Measurements from ENCODE around the gene RNF220.
"Not testable (repeated sequence)": the region's sequence is repeated elsewhere in the genome, so short reads cannot be mapped to it uniquely, and the experiment has no call there.

The RNF220 gene

DNA sequence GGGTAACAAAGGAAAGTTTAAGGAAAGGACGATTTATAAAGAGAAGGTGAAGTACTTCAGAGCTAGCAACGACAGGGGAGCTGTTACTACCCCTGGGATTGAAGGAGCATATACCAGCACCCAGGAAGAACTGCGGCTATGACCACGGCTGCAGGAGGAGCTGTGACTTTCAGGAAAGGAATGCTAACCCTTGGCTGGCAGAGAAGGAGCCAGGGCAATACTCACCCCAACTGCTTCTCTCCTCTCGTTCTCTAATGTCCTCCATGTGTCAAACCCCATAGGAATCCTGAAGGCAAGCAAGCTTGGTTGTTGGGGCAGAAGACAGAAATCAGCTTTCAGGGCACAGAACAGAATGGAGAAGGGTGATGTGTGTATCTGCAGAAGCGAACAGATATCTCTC, 148.7 kb downstream of the RNF220 start:
- FAIRE-seq, result no peak

DNA sequence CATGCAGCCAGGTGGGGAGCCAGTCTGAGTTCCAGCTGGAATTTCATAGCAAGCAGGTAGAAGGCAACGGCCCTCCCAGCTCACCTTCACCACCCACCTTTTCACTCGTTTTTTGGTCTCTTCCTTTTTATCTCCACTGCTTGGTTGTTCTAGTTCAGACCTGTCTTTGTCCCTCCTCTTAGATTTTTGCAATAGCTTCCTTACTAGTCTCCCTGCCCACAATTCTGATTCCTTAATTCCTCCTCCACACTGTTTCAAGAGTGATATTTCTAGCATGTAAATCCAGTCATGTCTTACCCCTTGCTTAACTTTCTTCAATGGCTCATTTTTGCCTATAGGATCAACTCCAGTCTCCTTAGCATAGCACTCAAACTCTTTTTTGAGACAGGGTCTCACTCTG, 149.7 kb downstream of the RNF220 start:
- no peak for FAIRE-seq

DNA sequence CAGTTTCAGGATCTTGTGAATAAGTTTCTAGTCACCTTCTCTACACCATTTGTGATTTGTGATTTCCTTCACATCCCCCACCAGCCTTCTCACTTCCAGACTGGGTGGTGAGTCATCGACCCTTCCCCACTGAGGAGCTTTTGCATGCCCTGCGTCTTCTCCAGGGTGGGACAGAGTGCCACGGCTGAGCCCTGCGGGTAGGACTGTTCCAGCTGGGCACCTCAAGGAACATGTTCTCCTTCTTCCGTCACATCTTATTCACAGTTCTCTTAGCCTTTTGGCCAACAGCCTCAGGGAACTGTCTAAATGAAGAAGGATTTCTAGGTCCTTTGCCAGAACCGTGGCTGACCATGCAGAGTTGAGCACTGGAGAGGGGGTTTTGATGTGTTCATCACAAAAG, 152.7 kb downstream of the RNF220 start:
- FAIRE-seq, result no peak

DNA sequence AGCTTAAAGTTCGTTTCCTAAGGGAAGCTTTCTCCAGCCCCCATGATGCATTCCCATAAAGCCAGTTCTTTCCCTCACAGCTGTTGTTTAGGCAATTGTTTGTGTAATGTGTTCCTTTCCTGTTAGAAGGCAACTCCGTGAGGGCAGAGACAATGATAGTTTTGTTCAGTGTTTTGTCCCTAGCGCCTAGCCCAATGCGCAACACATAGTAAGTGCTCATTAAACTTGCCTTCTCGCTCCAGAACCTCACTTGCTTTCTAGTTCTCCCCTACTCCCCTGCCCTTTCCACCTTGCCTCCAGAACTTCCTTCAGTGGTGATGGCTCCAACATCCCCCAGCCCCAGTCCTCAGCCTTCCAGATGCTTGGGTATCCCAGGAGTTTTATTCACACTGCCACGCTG, 153.8 kb downstream of the RNF220 start:
- no peak for FAIRE-seq

DNA sequence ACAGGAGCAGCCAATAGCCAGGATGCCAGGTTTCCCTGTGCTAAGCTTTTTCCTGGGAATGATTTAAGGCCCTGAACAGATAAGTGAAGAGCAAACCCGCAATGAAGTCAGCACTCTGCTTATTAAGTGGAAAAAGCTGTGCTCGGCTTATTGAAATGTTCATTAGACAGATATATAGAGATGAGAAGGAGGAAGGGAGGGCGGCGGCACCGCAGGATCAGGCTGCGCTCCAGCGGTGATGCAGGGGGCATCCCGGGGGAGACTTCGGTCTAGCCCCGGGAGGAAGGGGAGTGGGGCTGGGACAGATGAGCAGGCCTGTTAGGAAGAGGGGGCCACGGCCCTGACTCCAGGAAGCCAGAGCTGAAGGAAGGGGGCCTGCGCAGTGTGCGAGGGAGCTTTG, 154.3 kb downstream of the RNF220 start:
- FAIRE-seq, result no peak

DNA sequence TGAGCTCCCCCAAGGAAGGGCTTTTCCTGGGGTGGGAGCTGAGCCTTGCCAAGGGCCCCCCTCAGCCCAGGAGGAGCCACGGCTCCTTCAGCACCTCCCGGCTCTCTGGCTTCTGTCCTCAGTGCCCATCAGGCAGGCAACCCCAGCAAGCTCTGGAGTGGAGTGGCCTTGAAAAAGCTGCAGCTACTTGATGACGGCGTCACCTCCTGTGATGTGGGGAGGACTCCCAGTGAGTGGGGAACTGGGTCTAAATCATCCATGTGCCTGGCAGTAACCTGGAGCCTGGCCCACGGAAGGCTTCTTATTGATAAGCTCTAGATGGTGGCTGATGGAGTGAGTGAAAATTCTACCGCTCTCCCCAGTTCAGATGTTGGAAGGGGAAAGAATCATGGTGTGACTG, 154.9 kb downstream of the RNF220 start:
- no peak for FAIRE-seq

DNA sequence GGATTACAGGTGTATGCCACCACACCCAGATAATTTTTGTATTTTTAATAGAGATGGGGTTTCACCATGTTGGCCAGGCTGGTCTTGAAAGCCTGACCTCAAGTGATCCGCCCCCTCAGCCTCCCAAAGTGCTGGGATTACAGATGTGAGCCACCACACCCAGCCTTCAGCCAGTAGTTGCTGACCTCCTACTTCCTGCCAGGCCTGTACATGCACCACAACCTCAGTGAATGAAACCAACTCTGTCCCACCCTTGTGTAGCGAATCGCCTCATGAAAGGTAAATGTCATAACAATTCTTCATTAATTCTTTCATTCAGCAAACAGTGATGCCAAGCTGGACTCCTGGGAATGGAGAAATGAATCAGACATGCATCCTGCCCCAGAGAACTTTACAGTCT, 155.6 kb downstream of the RNF220 start:
- FAIRE-seq, result not testable (repeated sequence)

DNA sequence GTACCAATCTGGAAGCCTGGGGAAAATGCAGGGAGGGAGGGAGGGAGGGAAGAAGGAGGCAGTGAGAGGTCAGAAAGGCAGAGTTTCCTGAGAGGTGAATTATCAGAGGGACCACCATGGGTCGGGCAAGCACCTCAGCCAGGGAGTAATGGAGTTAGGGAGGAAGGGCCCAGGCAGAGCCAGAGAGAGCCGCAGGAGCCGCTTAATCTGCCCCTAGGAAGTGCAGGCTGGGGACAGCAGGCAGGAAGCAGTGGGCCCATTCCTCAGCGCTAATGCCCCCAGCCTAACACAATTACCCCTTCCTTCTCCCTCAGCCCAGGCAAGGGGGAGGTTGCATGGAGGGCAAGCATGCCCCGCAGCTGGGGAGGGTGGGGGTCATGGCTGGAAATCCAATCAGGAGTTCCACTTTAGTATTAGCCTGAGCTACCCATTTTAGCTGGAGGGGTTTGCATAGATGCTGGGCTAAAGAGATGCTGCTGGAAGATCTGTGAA, 160.2 kb downstream of the RNF220 start:
- FAIRE-seq, result no peak

DNA sequence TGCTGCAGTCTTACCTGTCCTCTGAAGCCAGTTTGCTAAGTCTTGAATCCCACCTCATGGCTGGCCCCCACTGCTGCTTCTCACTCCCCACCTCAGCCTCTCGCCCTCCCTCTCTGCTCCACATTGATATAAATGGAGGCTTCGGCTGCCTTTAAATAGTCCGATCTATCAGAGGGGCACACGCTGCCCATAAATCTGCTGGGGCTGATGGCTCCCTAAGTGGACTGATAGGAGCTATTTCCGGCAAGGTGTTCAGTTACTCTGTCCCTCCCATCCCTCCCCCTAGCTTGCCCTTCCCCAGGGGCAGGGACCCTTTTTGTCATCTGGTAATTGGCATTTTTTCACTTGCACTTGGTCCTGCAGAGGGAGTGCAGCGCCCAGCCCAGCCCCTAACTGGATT, 160.8 kb downstream of the RNF220 start:
- FAIRE-seq, result no peak

DNA sequence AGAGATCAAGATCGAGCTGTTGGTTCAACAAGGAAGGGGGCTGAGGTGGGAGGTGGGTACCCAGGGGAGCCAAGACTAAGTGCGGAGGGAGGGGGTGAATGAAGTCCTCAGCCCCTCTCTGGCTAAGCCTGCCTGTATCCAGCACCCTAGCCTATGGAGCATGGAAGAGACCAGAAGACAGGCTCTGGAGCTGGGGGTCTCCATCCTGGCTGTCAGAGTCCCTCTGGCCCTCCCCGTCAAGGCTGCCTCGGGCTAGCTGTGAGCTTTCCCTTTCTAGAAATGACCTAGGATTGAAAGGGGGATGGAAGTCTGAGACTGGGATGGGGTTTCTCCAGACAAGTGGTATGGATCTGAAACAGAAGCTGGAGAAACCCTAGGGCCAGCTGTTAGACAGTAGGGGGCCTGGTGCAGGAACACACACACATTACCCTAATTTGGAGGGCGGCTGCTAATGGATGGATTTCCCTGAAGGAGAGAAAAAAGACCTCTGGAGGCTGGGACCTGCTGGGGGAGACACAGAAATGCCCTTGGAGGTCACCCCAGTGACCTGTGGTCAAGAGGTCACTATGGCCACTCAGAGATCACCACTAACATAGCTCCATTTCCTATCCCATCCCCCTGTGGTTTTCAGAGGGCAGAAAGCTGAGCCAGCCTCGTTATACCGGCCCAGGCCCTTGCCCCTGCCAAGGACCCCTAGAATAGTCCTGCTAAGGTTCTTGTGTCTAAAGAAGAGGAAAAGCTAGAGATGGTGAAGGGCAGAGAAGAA, 161.4 kb downstream of the RNF220 start:
- FAIRE-seq, result no peak

DNA sequence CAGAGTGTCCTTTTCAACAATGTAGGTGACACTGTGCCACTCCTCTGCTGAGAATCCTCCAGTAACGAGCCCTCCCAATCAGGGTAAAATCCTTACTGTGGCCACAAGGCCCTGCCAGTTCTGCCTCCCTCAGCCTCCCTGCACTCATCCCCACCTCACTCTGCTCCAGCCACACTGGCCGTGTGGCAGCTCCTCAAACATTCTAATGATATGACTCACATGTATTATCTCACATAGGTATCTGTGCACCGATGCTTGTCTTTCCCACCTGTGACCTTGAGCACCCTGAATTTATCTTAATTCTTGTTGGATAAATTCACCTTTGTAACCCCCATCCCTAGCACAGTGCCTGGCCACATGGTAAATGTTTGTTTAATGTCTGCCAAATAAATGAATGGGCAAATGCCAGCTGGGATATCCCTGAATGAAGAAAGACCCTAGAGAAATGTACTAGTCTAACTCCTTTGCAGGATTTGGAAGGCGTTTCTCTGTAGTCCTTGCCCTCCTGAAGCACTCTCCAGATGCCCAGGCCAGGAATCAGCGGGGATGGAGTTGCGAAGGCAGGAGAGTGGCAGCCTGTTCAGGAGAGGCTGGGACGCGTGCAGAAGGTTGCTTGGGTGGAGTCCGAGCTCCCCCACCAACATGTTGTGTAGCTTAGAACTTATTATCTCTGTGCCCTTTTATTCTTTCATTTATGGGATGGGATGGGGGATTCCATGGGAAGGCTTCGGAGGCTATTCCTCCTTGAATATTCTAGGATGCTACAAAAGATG, 163.3 kb downstream of the RNF220 start:
- FAIRE-seq, result no peak

DNA sequence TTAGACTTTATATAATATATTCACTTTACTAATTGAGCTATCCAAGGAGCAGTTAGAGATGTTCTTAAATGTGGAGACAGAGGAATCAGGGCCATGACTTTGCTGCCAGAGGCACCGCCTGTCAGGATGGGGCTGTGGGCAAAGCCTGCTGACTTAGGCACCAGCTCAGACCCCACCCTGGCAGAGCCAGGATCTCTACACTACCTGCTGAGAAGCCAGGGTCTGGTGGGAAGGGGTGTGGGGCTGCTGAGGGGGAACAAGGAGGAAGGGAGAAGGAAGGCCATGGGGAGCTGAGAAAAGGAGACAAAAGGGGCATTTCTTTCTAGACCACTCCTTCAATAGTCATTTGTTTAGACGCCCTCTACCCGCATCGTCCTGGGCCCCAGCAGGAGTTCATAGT, 164.4 kb downstream of the RNF220 start:
- no peak for FAIRE-seq

DNA sequence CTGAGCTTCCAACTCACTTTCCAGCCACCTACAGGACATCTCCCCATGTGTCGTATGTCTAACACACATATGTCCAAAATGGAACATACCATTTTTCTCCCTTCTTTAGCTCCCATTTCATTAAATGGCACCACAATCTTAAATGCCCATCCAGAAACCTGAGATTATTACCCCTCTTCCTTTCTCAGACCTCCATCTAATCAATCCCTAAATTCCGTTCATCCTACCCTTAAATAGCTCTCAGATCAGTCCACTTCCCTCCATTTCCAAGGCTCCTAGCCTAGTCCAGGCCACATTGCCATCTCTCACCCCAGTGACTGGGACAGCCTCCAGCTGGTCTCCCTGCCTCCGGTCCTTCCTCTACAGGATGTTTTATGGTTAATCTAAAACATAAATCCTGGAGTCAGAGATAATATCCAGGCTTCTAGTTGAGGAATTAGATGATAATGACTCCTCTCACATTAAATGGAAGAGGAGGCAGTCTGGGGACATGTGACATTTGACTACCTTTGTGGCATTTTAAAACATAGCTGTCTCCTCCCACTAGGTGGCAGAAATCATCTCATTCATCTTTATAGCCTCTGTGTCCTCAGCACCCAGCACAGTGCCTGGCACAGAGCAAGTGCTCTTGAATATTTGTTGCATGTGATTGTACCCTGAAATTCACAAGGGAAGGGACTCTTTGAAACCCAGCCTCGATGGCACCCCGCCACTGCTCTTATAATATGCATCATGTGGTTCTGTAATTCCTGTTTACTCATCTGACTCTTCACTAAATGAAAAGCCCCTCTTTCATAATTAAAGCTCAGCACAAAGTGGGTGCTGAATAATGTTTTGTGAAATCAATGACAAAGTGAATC, 166.9 kb downstream of the RNF220 start:
- no peak for FAIRE-seq

DNA sequence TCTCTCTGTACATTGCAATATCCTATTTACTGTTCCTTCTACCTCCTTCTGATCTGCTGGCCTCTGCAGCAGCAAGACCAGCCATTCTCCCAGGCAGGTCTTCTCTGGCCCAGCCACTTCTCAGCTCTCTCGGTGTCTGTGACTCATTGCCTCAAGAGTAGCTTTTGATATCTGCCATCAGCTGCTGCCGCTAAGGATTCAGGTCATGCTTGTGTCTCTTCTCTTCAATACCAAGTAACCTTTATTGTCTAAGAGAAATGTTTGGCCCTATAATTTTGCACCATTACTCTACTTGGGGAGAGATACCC, 167.5 kb downstream of the RNF220 start:
- FAIRE-seq, result no peak

DNA sequence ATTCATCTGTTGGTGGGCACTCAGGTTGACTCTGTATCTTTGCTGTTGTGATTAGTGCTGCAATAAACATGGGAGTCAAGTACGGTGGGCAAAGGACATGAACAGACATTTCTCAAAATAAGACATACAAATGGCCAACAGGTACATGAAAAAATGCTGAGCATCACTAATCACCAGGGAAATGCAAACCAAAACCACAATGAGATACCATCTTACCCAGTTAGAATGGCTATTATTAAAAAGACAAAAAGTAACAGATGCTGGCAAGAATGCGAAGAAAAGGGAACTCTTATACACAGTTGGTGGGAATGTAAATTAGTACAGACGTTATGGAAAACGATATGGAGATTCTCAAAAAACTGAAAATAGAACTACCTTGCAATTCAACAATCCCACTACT, 170.3 kb downstream of the RNF220 start:
- no peak for FAIRE-seq

DNA sequence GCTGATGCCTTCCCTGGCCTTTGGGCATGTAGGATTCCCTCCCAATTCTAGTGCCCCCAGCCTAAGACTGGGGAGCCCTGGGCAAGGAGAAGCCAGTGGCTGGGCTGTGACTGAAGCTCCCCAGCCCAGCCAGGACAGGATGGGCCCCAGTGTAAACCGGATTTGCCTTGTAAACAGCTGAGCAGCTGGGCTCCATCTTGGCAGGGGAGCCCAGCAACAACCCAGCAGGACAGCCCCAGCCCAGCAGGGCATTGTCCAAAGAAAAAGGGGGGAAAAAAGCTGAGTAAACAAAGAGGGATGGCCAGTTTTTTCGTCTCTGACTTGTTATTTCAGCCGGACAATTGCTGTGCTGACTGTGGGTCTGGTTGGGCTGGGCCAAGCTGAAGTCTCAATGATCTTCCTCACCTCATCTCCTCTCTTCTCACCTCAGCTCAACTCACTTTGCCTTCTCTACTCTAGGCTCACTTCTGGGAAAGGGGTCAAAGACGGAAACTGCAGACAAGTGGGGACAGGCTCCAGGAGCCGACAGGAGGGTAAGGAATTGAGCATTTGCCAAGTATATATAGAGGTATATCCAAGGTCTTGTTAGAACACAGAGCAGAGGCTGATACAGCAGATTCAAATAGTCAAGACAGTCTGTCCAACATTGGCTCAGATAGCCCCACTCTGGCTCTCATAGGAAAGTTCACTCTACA, 171.5 kb downstream of the RNF220 start:
- FAIRE-seq, result no peak

DNA sequence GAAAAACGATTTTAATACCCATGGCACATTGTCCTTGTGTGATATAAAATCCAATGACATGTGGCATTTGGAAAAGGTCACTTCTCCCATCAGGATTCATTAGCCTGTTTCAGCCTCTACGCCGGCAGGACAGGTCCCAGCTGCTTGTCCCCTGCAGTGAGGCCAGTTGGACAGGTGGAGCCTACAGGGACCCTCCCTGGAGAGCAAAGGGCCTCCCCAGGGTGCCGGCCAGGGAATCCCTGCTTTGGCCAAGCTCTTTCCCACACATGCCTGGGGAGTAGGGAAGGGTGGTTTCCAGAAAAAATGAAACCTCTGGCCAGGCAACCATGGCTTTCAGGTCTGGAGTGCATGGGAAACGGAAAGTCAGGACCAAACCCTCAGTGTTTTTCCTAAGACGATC, 176.2 kb downstream of the RNF220 start:
- no peak for FAIRE-seq

DNA sequence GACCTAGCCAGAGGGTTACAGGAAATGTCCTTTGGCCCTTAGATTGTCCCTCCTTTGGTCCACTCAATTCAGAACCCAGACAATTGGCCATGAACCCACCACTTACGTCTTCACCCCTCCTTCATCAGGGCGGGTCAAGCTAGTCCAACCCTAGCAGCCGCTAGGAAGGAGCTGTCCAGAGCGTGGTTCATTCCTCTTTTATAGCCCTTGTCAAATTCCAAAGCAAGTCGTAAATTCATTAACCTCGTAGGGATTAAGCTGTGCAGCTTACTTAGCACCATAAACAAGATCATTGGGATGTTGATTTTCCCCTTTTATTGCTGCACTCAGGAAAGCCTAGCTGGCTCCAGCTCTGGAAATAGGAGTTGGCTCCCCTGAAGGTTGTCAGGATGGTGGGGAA, 179.1 kb downstream of the RNF220 start:
- peak; percentile 91 for FAIRE-seq

DNA sequence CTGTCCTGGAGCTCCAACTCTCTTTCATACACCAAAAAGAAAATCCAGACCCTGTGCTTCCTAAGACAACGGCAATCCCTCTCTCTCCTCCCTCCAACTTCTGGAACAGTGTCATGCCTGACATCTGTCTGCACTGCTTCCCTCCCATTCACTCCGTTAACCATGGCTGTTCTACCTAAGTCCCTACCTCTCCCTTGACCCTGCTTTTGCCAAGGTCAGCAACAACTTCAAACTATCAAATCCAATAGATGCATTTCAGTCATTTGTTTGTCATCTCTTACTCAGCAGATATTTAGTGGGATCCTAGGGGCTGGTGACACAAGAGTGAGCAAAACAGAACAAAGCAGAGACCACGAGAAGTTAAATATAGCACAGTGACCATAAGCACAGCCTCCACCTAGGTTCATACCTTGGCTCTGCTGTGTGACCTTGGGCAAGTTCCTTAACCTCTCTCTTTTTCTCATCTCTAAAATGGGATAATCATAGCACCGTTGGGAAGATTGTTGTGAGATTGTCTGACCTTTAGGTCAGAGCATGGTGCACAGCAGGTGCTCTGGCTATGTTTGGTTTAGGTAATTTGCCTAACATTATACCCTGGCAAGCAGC, 180.4 kb downstream of the RNF220 start:
- FAIRE-seq, result no peak

DNA sequence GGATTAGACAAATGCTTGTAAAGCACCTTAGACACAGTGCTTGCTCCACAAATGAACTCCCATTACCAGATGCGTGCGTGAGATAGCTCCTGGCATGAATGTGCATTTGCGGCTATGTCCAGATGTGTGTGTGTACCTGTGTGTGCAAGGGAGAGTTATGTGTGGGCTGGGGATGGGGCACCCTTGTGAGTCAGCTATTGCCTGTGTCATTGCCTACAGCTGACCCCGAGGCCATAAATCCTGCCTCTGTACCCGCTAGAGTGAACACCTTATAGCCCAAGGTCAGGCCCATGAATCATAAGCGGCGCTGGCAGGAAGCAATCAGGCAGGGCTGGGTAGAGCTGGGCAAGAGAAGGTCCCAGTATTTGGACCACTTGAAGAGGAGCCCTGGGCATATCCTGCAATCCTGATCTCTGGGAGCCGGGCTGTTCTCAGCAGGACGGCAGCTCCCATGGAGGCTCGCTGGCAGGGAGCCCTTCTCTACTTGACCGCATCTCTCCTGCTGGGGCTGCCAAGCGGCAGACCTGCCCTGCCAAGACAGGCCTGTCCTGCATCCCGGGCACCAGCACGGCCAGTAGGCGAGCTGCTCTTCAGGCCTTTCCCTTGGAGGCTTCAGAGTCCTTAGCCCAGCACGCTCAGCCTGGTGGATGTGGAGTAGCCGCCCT, 182.9 kb downstream of the RNF220 start:
- FAIRE-seq, result no peak

DNA sequence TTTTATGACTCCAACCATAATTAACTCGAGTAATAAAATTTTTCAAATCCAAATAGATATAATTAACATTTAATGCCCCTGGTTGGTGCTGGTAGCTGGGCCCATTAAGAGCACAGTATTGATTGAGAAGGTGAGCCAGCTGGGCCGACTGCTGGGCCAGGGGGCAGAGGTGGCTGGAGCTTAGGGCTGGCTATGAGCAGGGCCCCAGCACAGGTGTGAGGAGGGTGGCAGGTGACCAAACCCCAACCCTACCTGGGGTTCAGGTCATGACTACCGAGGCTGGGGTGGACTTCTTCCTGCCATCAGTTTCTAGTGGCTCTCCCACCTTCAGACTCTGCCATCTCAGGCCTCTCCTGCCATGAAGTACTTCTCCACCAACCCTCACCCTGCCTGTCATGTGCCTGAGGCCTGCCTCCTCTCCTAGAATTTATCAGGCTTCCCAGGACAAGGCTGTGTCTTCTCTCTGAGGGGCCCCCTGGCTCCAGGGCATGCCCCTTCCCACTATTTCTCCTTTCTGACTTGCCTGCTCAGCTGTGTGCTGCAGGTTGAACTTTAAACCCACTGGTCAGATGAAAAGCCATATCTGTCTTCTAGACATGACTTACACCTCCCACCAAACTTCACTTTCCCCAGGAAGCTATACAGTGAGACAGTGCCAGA, 183.6 kb downstream of the RNF220 start:
- FAIRE-seq, result no peak

Measured in endometrium (tissue), 2 donors.